GM12878 (cell line): ENCODE measurements around the gene BBS1. TPM values are rescaled to one million over a fixed set of nuclear protein-coding genes. Genes with fewer than 3 reads are reported as not detected.

ENCODE experiments used
- BCL11A ChIP-seq: IDR thresholded peaks from 2 replicates; pipeline ENCODE4 v1.6.1; 2011; ENCODE audit warnings: low read depth, low read length
- BCL3 ChIP-seq: IDR thresholded peaks from 2 replicates; pipeline ENCODE4 v1.6.1; 2011; ENCODE audit warnings: borderline replicate concordance, low read depth, mild to moderate bottlenecking, moderate library complexity, low read length; ENCODE audit not compliant: insufficient read depth, poor library complexity, severe bottlenecking
- CEBPB ChIP-seq, 2 experiments: fragments of 150-350 bp in 1 of 2; IDR thresholded peaks; 2 replicates each; pipeline ENCODE4 v1.6.1; 2012 to 2014; ENCODE audit warnings: low read depth in 2 of 2, low read length in 2 of 2, borderline replicate concordance in 1 of 2, inconsistent platforms in 1 of 2
- CREM ChIP-seq: IDR thresholded peaks from 2 replicates; pipeline ENCODE4 v1.6.1; 2014; ENCODE audit warnings: antibody characterized with exemption, low read depth
- ELK1 ChIP-seq: IDR thresholded peaks from 2 replicates; pipeline ENCODE4 v1.6.1; 2012; ENCODE audit warnings: low read depth, low read length, improper control_type of control experiment
- MYB ChIP-seq: fragments of 150-350 bp; IDR thresholded peaks from 2 replicates; pipeline ENCODE4 v1.6.1; 2014; ENCODE audit warnings: mild to moderate bottlenecking, low read depth, low read length, borderline replicate concordance
- NFYA ChIP-seq: IDR thresholded peaks from 2 replicates; pipeline ENCODE4 v1.6.1; 2011; ENCODE audit warnings: low read depth, mild to moderate bottlenecking, low read length, improper control_type of control experiment, borderline replicate concordance
- NKRF ChIP-seq: fragments of 450-650 bp; conservative IDR thresholded peaks from 2 replicates; pipeline ENCODE4 v1.6.1; 2017; ENCODE audit warnings: mild to moderate bottlenecking, moderate library complexity
- PAX5 ChIP-seq: IDR thresholded peaks from 2 replicates; pipeline ENCODE4 v1.6.1; 2011; ENCODE audit warnings: low read depth, low read length, borderline replicate concordance
- PAX8 ChIP-seq: fragments of 450-650 bp; IDR thresholded peaks from 2 replicates; pipeline ENCODE4 v1.6.1; 2017; ENCODE audit warnings: mild to moderate bottlenecking, moderate library complexity
- PBX3 ChIP-seq: IDR thresholded peaks from 2 replicates; pipeline ENCODE4 v1.6.1; 2011; ENCODE audit warnings: mild to moderate bottlenecking, low read depth, low read length, moderate library complexity; ENCODE audit not compliant: insufficient replicate concordance
- RCOR1 ChIP-seq: conservative IDR thresholded peaks from 2 replicates; pipeline ENCODE4 v1.6.1; 2012; ENCODE audit warnings: low read depth, low read length, improper control_type of control experiment
- RELA ChIP-seq: fragments of 450-650 bp; IDR thresholded peaks from 2 replicates; pipeline ENCODE4 v1.8.0; 2014; ENCODE audit warnings: borderline replicate concordance; ENCODE audit not compliant: partially characterized antibody
- SIN3A ChIP-seq: IDR thresholded peaks from 2 replicates; pipeline ENCODE4 v1.6.1; 2012; ENCODE audit warnings: low read depth, low read length, improper control_type of control experiment
- SMAD1 ChIP-seq: fragments of 450-650 bp; IDR thresholded peaks from 2 replicates; pipeline ENCODE4 v1.6.1; 2018; ENCODE audit warnings: mild to moderate bottlenecking, low read depth; ENCODE audit not compliant: partially characterized antibody
- TCF3 ChIP-seq: IDR thresholded peaks from 2 replicates; pipeline ENCODE4 v1.6.1; 2012; ENCODE audit warnings: low read depth, mild to moderate bottlenecking, low read length, borderline replicate concordance; ENCODE audit not compliant: insufficient read depth
- ZNF622 ChIP-seq: fragments of 450-650 bp; IDR thresholded peaks from 2 replicates; pipeline ENCODE4 v1.6.1; 2017; ENCODE audit warnings: mild to moderate bottlenecking, inconsistent platforms
- ZZZ3 ChIP-seq: IDR thresholded peaks from 2 replicates; pipeline ENCODE4 v1.6.1; 2011; ENCODE audit warnings: low read depth; ENCODE audit not compliant: control insufficient read depth, insufficient read length
- polyA plus RNA-seq, 11 experiments: library from polyadenylated mRNA; depleted of rRNA in 4 of 11; unstranded in 6 of 11; stranded (reverse) in 5 of 11; fragments of >200 nt; fragmentation: Nextera tagmentation in 4 of 11; fragmentation: Illumina TruSeq in 1 of 11; extraction: Ambion mirVana in 4 of 11; extraction: Trizol in 1 of 11; gene quantifications; 1 replicate in 1 of 11; 2 replicates in 10 of 11; pipeline versions ENCODE4 v1.2.1 to v1.2.3, GENCODE V29; 2011 to 2016; ENCODE audit warnings: inconsistent platforms in 2 of 11, missing spikeins in 2 of 11, low read depth in 1 of 11
- total RNA-seq, 4 experiments: library from RNA; depleted of rRNA in 3 of 4; stranded (reverse); fragments of >200 nt in 3 of 4; fragmentation: Illumina TruSeq in 1 of 4; extraction: Trizol in 1 of 4; gene quantifications; 2 replicates each; pipeline versions ENCODE4 v1.2.1 to v1.2.3, GENCODE V29; 2013 to 2021
- TF ChIP-seq, protein P1 (sequence below): IDR thresholded peaks from 2 replicates; pipeline ENCODE4 v1.6.1; 2012; ENCODE audit warnings: low read depth, low read length, improper control_type of control experiment
- TF ChIP-seq, protein P2 (sequence below): fragments of 450-650 bp; IDR thresholded peaks from 2 replicates; pipeline ENCODE4 v1.6.1; 2017; ENCODE audit warnings: low read depth, mild to moderate bottlenecking, moderate library complexity

Gene BBS1
- total and polyA plus RNA-seq, 10 of the 15 experiments (the other 5 are each of a cell fraction or from before 2014, with no cell fraction given), result 2.5 to 14.7 (median 8.7) TPM

DNA sequence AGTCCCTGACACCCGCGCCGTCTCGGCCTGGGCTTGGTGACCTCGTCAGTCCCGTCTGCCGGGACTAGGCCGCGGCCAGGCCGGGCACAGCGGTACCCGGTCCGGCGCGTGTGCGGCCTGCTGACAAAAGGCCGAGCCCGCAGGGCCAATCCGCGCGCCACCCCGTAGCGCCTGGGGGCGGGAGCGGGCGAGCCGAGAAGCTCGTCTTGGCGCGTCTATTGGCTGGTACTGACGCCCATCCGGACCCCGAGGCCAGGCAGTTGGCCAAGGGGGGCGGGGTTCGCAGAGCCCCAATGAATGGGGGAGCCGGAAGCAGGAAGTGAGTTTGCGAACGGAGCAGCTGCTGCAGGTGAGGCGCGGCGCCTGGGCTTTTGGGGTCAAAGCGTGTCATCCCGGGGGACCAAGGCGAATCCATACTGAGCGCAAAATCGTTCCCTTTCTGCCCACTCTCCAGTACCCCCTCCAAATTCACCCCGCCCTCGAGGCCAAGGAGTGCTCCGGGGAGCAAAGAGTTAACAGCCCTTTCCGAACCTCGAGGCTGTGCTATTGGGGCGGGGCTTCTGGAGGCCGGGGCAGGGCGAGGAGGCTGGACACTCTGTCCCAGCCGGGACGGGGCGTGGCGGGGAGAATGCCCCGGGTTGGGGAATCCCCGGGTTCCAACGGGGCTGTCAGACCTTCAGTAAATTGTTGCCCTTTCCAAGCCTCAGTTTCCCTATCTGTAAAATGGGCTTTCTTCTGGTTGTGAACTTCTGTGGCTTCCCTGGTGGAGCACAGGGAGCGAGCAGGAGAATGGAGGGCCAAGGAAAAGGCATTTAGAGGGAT is 30.1 kb upstream of the BBS1 start, which contains the start of gene DPP3 (continued):
- no peak for TF ChIP-seq BCL3
- TF ChIP-seq, protein P1, sequence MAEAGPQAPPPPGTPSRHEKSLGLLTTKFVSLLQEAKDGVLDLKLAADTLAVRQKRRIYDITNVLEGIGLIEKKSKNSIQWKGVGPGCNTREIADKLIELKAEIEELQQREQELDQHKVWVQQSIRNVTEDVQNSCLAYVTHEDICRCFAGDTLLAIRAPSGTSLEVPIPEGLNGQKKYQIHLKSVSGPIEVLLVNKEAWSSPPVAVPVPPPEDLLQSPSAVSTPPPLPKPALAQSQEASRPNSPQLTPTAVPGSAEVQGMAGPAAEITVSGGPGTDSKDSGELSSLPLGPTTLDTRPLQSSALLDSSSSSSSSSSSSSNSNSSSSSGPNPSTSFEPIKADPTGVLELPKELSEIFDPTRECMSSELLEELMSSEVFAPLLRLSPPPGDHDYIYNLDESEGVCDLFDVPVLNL, result no peak
- no peak for TF ChIP-seq SMAD1
- TF ChIP-seq ELK1, result peak; percentile 74
- TF ChIP-seq MYB, result no peak
- TF ChIP-seq RELA, result peak; percentile 11
- no peak for TF ChIP-seq BCL11A
- TF ChIP-seq ZNF622, result no peak
- TF ChIP-seq NKRF, result peak; percentile 87
- no peak for TF ChIP-seq CEBPB (IDR thresholded peaks at IDR 0.05; ENCODE audit: borderline replicate concordance in 1 of 2, low read depth in 2 of 2, low read length in 2 of 2)
- TF ChIP-seq PBX3, result peak; percentile 97
- TF ChIP-seq PAX5, result no peak; the same call in 1 of the 2 replicates
- TF ChIP-seq PAX8, result no peak
- TF ChIP-seq ZZZ3, result no peak
- peak; percentile 80 for TF ChIP-seq SIN3A
- TF ChIP-seq RCOR1, result 0 out of 2 replicates have a peak, but pooled peaks have one; percentile 71
- peak; percentile 22; the same call in 1 of the 2 replicates for TF ChIP-seq NFYA
- TF ChIP-seq, protein P2, sequence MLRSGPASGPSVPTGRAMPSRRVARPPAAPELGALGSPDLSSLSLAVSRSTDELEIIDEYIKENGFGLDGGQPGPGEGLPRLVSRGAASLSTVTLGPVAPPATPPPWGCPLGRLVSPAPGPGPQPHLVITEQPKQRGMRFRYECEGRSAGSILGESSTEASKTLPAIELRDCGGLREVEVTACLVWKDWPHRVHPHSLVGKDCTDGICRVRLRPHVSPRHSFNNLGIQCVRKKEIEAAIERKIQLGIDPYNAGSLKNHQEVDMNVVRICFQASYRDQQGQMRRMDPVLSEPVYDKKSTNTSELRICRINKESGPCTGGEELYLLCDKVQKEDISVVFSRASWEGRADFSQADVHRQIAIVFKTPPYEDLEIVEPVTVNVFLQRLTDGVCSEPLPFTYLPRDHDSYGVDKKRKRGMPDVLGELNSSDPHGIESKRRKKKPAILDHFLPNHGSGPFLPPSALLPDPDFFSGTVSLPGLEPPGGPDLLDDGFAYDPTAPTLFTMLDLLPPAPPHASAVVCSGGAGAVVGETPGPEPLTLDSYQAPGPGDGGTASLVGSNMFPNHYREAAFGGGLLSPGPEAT, result peak; percentile 94
- TF ChIP-seq TCF3, result 0 out of 2 replicates have a peak, but pooled peaks have one; percentile 37
- TF ChIP-seq CREM, result peak; percentile 58
